ENCODE results near the gene VASP.

VASP gene

GRCh38 chr19:45506989-45507871, at the start of gene VASP:
Gene VASP (plus strand): TSS chr19:45507479. CDS start chr19:45507772, 293 bp downstream.
- peak within 1 kb of the TSS; percentile 82 for H3K27ac ChIP-seq

DNA sequence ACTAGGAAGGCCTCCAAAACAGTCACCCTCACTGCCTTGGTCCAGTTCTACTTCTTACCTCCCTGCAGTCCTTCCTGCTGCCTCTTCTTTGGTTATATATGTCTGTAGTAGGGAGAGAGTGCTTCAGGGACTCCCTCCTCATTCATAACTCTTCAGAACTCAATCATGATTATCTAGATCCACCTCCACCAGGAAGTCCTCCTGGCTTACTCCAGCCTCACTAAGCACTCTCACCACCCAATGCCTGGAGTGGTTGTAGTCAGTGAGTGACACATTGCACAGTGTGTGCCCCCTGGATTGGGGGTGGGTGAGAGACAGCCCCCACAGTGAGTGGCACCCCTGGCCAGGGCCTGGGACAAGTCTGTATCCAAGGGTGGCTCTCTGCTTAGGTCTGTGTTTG, 49.5 kb upstream of the VASP start:
- no peak overlapping the region for H3K27ac ChIP-seq
- no peak for TF ChIP-seq ZFX (IDR thresholded peaks at IDR 0.05)
- TF ChIP-seq, protein P1, sequence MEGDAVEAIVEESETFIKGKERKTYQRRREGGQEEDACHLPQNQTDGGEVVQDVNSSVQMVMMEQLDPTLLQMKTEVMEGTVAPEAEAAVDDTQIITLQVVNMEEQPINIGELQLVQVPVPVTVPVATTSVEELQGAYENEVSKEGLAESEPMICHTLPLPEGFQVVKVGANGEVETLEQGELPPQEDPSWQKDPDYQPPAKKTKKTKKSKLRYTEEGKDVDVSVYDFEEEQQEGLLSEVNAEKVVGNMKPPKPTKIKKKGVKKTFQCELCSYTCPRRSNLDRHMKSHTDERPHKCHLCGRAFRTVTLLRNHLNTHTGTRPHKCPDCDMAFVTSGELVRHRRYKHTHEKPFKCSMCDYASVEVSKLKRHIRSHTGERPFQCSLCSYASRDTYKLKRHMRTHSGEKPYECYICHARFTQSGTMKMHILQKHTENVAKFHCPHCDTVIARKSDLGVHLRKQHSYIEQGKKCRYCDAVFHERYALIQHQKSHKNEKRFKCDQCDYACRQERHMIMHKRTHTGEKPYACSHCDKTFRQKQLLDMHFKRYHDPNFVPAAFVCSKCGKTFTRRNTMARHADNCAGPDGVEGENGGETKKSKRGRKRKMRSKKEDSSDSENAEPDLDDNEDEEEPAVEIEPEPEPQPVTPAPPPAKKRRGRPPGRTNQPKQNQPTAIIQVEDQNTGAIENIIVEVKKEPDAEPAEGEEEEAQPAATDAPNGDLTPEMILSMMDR (conservative IDR thresholded peaks at IDR 0.05): no peak

More at GRCh38 chr19:45506989-45507871, at the start of gene VASP:
- TF ChIP-seq, protein P1 (conservative IDR thresholded peaks at IDR 0.05): no peak

DNA sequence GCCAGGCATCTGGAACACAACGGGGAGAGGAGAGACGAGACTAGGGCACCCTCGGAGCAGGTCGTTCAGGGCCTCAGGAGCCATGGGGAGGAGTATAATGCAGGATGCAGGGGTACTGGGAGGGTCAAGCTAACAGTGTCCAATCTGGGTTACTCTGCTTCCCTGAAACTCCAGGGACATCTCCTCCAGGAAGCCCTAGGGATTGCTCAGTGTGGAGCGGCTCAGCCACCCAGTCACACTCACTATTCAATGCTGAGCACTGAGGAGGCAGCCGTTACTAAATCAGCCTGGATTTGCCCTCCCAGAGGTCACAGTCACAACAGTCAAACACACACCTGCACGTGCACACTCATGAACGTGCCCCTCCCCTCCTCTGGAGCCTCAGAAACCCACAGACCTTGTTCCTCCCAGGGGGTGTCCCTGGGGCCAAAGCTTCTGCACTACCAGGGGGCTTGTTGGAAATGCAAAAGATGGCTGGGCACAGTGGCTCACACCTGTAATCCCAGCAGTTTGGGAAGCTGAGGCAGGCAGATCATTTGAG, 46.4 kb upstream of the VASP start:
- TF ChIP-seq ZFX (IDR thresholded peaks at IDR 0.05): no peak
- TF ChIP-seq, protein P1 (conservative IDR thresholded peaks at IDR 0.05): no peak
- H3K27ac ChIP-seq: no peak overlapping the region

DNA sequence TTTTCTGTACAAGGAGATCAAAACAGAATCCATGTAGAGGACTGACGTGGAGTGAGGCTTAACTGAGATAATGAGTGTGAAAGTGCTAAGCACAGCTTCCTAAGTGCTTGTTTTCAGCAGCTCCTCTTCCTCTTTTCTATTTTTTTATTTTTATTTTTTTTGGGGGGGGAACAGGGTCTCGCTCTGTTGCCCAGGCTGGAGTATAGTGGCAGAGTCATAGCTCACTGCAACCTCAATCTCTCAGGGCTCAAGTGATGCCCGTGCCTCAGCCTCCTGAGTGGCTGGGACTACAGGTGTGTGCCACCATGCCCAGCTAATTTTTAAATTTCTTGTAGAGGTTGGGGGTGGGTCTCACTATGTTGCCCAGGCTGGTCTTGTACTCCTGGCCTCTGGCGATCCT, 45.1 kb upstream of the VASP start:
- TF ChIP-seq, protein P1 (conservative IDR thresholded peaks at IDR 0.05): no peak
- no peak for TF ChIP-seq ZFX (IDR thresholded peaks at IDR 0.05)
- H3K27ac ChIP-seq: no peak overlapping the region

- H3K27ac ChIP-seq: no peak overlapping the region
- TF ChIP-seq ZFX (IDR thresholded peaks at IDR 0.05): no peak
- TF ChIP-seq, protein P1 (conservative IDR thresholded peaks at IDR 0.05): no peak
Observed at GRCh38 chr19:45463241-45463640, 44.0 kb upstream of the VASP start.

- TF ChIP-seq ZFX (IDR thresholded peaks at IDR 0.05): no peak
- TF ChIP-seq, protein P1 (conservative IDR thresholded peaks at IDR 0.05): no peak
- H3K27ac ChIP-seq: no peak overlapping the region
Observed at GRCh38 chr19:45464274-45464673, 43.0 kb upstream of the VASP start.

DNA sequence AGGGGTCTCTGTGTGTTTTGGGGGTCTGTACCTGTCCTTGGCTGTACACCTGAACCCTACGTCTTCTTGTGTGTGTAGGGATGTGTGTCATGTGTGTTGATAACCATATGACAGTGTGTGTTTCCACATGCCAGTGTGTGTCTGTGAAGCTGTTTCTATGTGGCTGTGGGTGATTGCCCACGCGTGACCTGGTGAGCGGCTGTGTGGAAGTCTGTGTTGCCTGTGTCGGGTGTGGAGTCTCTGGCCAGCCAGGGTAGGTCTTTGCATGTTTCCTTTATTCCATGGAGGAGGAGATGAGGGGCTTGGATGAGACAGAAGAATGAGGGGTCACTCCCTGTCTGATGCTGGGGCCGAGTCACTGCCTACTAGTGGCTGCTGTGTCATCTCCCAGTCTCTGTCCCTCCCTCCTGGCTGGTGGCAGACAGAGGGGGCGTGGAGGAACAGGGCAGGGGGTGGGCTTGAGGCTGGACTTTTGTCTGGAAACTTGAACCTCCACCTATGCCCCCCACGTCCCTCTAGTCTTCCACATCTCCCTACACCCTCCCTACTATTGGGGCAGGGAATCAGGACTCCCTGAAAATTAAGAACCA, 42.3 kb upstream of the VASP start:
- no peak overlapping the region for H3K27ac ChIP-seq
- TF ChIP-seq ZFX (IDR thresholded peaks at IDR 0.05): no peak
- TF ChIP-seq, protein P1 (conservative IDR thresholded peaks at IDR 0.05): no peak

All from C4-2B (cell line).